Astrocyte (in vitro differentiated cells and primary cell): ENCODE measurements around the gene ATXN2. TPM values are rescaled to one million over a fixed set of nuclear protein-coding genes. Genes with fewer than 3 reads are reported as not detected.

Experiments
- DNase-seq: peaks from one replicate; pipeline ENCODE4 v3.0.0-alpha.2; 2010; ENCODE audit warnings: low read depth
- FAIRE-seq: peaks from 2 replicates; lab custom pipeline; 2011; peaks lifted over from hg19 to GRCh38; lab: Jason Lieb, UNC
- H2AFZ ChIP-seq: 2 replicates; pipeline ENCODE4 v1.6.0; 2012; ENCODE audit warnings: low read depth, low read length, inconsistent platforms
- H3K27ac ChIP-seq: 2 replicates; pipeline ENCODE4 v1.5.1; 2011; ENCODE audit warnings: low read depth, low read length, inconsistent platforms
- H3K27me3 ChIP-seq: 2 replicates; pipeline ENCODE4 v1.6.0; 2011; ENCODE audit warnings: low read length, inconsistent platforms; ENCODE audit not compliant: insufficient read depth
- H3K36me3 ChIP-seq: 2 replicates; pipeline ENCODE4 v1.5.1; 2011; ENCODE audit warnings: low read length, inconsistent platforms; ENCODE audit not compliant: insufficient read depth
- H3K4me1 ChIP-seq: 2 replicates; pipeline ENCODE4 v1.5.1; 2011; ENCODE audit warnings: low read length, inconsistent platforms; ENCODE audit not compliant: insufficient read depth
- H3K4me2 ChIP-seq: 2 replicates; pipeline ENCODE4 v1.6.0; 2012; ENCODE audit warnings: low read length, inconsistent platforms
- H3K4me3 ChIP-seq: 2 replicates; pipeline ENCODE4 v1.5.1; 2011; ENCODE audit warnings: low read depth, mild to moderate bottlenecking, low read length, inconsistent platforms; ENCODE audit not compliant: insufficient read depth
- H3K79me2 ChIP-seq: 2 replicates; pipeline ENCODE4 v1.6.0; 2012; ENCODE audit warnings: mild to moderate bottlenecking, low read length, inconsistent platforms; ENCODE audit not compliant: insufficient read depth
- H3K9ac ChIP-seq: 2 replicates; pipeline ENCODE4 v1.6.0; 2012; ENCODE audit warnings: mild to moderate bottlenecking, low read length, inconsistent platforms
- H3K9me3 ChIP-seq: 2 replicates; pipeline ENCODE4 v1.5.1; 2012; ENCODE audit warnings: low read depth, mild to moderate bottlenecking, low read length, inconsistent platforms; ENCODE audit not compliant: insufficient read depth
- H4K20me1 ChIP-seq: 2 replicates; pipeline ENCODE4 v1.6.0; 2012; ENCODE audit warnings: low read length, inconsistent platforms; ENCODE audit not compliant: insufficient read depth
- H3K27ac Mint-ChIP-seq: one replicate; pipeline ENCODE4 v1.8.0; 2021; ENCODE audit warnings: mild to moderate bottlenecking, mixed read lengths; ENCODE audit not compliant: unreplicated experiment
- H3K27me3 Mint-ChIP-seq: one replicate; pipeline ENCODE4 v1.8.0; 2021; ENCODE audit warnings: low read depth, mixed read lengths; ENCODE audit not compliant: unreplicated experiment
- H3K36me3 Mint-ChIP-seq: one replicate; pipeline ENCODE4 v1.8.0; 2021; ENCODE audit warnings: low read depth, mixed read lengths; ENCODE audit not compliant: unreplicated experiment
- H3K4me1 Mint-ChIP-seq: one replicate; pipeline ENCODE4 v1.8.0; 2021; ENCODE audit warnings: low read depth, mixed read lengths; ENCODE audit not compliant: unreplicated experiment
- H3K4me3 Mint-ChIP-seq: one replicate; pipeline ENCODE4 v1.8.0; 2021; ENCODE audit warnings: mild to moderate bottlenecking, moderate library complexity, mixed read lengths; ENCODE audit not compliant: unreplicated experiment
- H3K9me3 Mint-ChIP-seq: one replicate; pipeline ENCODE4 v1.8.0; 2021; ENCODE audit warnings: mild to moderate bottlenecking, mixed read lengths; ENCODE audit not compliant: unreplicated experiment
- EZH2 ChIP-seq: IDR thresholded peaks from 2 replicates; pipeline ENCODE4 v1.6.1; 2012; ENCODE audit warnings: mild to moderate bottlenecking, low read length, inconsistent platforms; ENCODE audit not compliant: insufficient read depth
- total RNA-seq: library from RNA; stranded (reverse); gene quantifications from 2 replicates; pipeline ENCODE4 v1.2.1, GENCODE V29; 2021
- TF ChIP-seq, protein P1 (sequence below): IDR thresholded peaks from 2 replicates; pipeline ENCODE4 v1.5.1; 2011; ENCODE audit warnings: low read depth, mild to moderate bottlenecking, inconsistent platforms, low read length, moderate library complexity; ENCODE audit not compliant: insufficient read depth

ATXN2 gene
- total RNA-seq, 1 donor from 2014 or later: 58.0 TPM

DNA sequence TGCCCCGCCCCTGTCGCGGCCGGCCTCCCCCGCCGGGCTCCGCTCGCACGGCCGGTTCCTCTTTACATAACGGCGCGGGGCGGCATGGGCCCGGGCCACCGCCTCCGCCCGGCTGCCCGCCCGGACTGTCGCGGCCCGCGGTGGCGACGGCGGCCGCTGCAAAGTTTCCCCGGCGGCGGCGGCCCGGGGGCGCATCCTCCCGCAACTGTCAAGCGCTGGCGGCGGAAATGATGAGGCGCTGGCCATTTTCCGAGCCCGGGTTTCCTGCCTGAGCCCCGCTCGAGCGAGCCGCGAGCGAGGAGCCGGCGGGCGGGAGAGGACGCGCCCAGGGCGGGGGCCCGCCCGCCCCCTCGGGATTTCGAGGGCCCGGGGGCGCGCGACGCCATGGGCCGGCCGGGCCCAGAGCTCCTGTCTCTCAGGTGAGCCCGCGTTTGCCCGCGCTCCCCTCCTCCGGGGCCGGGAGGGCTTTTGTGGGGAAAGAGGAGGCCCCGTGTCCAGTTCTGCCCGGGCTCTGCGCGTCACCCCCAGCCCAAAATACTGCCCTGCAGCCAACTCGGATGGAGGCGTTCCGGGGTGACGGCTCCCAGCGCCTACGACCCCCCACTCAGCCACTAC is 193.1 kb downstream of the ATXN2 start, which contains the start of gene SH2B3:
TSS of gene SH2B3 (plus strand) at position 65 of the 615 bp plus-strand sequence. CDS start 12,223 bp downstream, outside the sequence.
- H3K79me2 ChIP-seq: peaks cover 51% of the 10 kb centered on the region

DNA sequence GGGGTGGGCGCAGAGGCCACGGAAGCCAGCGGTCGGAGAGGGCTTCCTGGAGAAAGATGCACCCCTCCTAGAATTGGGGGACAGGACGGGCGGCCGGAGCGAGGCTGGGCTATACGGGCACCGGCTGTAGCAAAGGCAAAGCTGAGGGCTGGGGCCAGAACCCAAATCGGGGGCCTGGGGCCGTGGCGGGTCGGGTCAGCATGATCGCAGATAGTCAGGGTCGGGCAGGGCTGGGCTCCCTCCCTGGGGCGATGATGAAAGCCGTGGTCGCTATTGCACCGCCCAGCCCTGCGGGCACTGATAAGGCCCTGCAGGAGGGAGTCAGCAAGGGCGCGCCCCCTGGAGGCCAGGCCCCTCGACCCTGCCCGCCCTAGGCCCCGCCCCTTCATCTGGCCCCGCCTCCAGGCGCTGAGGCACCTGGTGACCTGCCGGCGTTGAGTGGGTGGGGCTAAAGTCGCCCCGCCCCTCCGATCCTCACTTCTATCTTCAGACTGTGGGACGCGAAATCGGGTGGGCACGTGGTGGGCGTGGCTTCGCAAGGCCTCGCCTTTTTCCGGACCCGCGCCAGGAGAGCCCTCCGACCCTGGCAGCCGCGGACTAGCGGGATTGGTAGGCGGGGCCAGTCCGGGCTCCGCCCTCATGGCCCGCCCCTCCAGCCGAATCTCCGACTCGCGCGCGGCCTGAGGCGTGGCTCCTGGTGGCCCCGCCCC is 193.8 kb downstream of the ATXN2 start:
- H3K79me2 ChIP-seq: peaks cover 45% of the 10 kb centered on the region
- peak overlapping the region; percentile 78 for H3K4me2 ChIP-seq
- H3K27ac ChIP-seq: no peak overlapping the region
- peak overlapping the region; percentile 40 for H3K4me3 ChIP-seq
- H3K9ac ChIP-seq: no peak overlapping the region
- TF ChIP-seq, protein P1, sequence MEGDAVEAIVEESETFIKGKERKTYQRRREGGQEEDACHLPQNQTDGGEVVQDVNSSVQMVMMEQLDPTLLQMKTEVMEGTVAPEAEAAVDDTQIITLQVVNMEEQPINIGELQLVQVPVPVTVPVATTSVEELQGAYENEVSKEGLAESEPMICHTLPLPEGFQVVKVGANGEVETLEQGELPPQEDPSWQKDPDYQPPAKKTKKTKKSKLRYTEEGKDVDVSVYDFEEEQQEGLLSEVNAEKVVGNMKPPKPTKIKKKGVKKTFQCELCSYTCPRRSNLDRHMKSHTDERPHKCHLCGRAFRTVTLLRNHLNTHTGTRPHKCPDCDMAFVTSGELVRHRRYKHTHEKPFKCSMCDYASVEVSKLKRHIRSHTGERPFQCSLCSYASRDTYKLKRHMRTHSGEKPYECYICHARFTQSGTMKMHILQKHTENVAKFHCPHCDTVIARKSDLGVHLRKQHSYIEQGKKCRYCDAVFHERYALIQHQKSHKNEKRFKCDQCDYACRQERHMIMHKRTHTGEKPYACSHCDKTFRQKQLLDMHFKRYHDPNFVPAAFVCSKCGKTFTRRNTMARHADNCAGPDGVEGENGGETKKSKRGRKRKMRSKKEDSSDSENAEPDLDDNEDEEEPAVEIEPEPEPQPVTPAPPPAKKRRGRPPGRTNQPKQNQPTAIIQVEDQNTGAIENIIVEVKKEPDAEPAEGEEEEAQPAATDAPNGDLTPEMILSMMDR: peak; percentile 5
- TF ChIP-seq EZH2: no peak
- peaks cover 19% of the 10 kb centered on the region for H4K20me1 ChIP-seq
- peaks cover 1% of the 10 kb centered on the region for H3K36me3 Mint-ChIP-seq
- DNase-seq: peak; percentile 60
- peak overlapping the region; percentile 85 for H3K4me3 Mint-ChIP-seq
- H3K9me3 Mint-ChIP-seq: no peaks in the 10 kb centered on the region
- no peak overlapping the region for H2AFZ ChIP-seq
- no peaks in the 10 kb centered on the region for H3K36me3 ChIP-seq
- FAIRE-seq: no peak
- no peaks in the 10 kb centered on the region for H3K9me3 ChIP-seq
- peaks cover 20% of the 10 kb centered on the region for H3K4me1 Mint-ChIP-seq
- no peaks in the 10 kb centered on the region for H3K27me3 ChIP-seq
- peak overlapping the region; percentile 86 for H3K27ac Mint-ChIP-seq
- H3K27me3 Mint-ChIP-seq: peaks cover under 1% of the 10 kb centered on the region
- peaks cover 44% of the 10 kb centered on the region for H3K4me1 ChIP-seq

More for the DNA sequence above, 193.1 kb downstream of the ATXN2 start, which contains the start of gene SH2B3:
- peak within 1 kb of the TSS; percentile 93 for H3K4me2 ChIP-seq
- peak within 1 kb of the TSS; percentile 93 for H3K4me3 Mint-ChIP-seq
- H3K27me3 ChIP-seq: no peaks in the 10 kb centered on the region
- no peaks in the 10 kb centered on the region for H3K27me3 Mint-ChIP-seq
- H3K36me3 Mint-ChIP-seq: peaks cover 1% of the 10 kb centered on the region
- no peaks in the 10 kb centered on the region for H3K36me3 ChIP-seq
- FAIRE-seq (no peak), DNase-seq (no peak)
- H3K27ac ChIP-seq: peak within 1 kb of the TSS; percentile 66
- H3K4me1 Mint-ChIP-seq: peaks cover 24% of the 10 kb centered on the region
- H3K9me3 Mint-ChIP-seq: no peaks in the 10 kb centered on the region
- peak within 1 kb of the TSS; percentile 91 for H3K9ac ChIP-seq
- TF ChIP-seq, protein P1: no peak
- TF ChIP-seq EZH2: no peak
- no peaks in the 10 kb centered on the region for H3K9me3 ChIP-seq
- peak within 1 kb of the TSS; percentile 90 for H3K4me3 ChIP-seq
- peaks cover 19% of the 10 kb centered on the region for H4K20me1 ChIP-seq
- H3K27ac Mint-ChIP-seq: peak within 1 kb of the TSS; percentile 86
- H2AFZ ChIP-seq: peak within 1 kb of the TSS; percentile 28
- peaks cover 51% of the 10 kb centered on the region for H3K4me1 ChIP-seq
